GM19455 (cell line): ENCODE results near the gene POP4.

Source experiments
- ATAC-seq: cut with Tn5 transposase; IDR thresholded peaks from one replicate; pipeline ENCODE4 v1.9.1; 2021; ENCODE audit not compliant: unreplicated experiment

The POP4 gene

DNA sequence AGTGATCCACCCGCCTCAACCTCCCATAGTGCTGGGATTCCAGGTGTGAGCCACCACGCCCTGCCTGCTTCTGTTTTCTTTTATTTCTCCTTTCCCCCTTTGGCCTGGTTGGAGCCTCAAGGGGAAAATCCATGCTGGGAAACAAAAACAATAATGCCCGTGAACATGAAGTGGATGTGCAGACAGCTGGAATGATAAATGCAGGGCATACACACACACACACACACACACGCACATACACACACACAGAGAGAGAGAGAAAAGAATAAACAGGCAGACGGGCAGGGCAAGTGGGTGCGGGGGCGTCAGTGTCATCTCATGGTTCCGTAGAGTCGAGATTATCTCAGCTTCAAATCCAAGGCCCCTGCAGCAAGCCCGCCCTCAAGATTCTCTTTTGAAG lies 54.8 kb downstream of the POP4 start:
- no peak for ATAC-seq

DNA sequence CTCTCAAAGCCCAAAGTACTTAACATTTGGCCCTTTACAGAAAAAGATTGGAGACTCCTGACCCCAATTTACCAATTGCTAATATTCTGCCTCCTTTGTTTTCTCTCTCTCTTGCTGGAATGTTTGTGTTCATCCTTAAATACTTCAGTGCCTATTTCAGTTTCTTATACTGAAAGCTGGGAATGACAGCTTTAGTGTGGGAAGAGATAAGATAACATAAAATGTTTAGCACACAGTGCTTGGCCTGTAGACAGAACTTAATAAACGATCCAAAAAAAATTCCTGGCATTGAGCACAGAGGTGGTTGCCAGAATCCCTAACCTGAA lies 56.2 kb downstream of the POP4 start:
- ATAC-seq: no peak

DNA sequence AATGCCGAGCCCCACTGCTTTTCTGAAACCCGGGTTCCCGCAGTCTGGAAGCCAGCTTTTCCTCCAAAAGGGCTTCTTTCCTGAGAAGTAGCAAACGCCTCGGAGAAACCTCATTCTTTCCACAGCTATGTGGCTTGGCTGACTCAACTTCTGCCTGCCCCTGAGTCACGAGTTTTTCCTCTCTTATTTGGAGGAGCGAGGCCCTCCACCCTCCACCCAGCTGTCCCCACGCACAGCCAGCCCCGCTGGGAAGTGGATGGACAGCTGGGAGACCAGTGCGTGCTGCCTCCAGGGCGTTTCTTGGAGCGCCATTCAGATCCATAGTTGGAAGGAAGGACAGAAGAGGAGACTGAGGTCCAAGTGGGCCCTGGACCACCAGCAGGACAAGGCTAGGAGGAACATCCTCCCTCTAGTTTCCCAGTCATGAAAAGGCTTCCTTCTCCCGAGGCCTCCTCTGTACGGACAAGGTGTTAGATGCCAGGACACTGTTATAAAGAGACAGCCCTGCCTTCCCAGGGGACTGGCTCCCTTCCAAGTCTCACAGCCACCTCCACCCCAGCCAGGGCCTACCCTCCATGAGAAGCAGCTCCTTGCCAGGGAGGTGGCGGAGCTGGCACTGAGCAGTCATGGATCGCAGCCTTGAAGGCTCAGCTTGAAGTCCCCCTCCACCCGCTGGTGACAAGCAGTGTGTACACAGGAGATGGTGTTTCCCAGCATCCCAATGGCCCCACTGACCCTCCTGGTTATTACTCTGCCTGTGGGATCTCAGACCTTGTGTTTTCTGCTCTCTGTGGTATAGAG lies 56.7 kb downstream of the POP4 start:
- ATAC-seq: no peak

DNA sequence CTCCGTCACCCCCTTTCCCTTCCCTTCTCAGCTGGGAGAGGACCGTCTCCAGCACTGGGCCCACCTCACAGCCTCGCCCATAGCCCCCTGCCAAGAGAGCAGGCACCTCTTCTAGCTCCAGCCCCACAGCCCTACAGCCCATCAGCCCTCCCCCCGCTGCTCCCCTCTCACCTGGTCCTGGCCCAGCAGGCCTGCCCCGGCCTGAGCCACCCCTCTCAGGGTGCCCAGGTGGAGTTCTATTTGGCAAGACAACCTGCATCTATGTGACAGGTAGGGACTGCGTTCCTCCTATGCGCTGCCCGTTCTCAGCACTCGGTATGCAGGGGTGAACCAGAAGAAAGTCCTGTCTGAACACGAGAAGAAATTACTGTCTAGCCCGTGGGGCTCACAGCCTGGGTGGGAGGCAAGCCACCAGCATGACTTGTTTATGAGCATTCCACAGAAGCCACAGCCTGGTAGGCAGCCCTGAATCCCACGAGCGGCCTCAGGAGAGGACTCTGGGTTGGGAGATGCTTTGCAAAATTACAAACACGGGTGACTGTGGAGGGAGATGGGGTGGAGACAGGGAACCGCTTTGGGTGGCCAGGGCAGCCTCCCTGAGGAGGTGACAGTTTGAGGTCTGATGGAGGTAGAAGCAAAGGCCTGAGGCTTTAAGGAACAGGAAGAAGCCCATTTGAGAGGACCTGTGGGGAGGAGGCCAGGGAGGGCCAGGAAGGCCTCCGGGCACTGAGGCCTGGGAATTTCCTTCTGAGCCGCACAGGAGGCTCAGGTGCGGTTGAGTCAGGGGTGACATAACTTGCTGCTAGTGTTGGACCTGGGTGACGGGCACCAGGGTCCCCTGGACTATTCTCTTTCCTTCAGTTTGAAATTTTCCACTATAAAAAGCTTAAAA lies 58.0 kb downstream of the POP4 start:
- no peak for ATAC-seq

DNA sequence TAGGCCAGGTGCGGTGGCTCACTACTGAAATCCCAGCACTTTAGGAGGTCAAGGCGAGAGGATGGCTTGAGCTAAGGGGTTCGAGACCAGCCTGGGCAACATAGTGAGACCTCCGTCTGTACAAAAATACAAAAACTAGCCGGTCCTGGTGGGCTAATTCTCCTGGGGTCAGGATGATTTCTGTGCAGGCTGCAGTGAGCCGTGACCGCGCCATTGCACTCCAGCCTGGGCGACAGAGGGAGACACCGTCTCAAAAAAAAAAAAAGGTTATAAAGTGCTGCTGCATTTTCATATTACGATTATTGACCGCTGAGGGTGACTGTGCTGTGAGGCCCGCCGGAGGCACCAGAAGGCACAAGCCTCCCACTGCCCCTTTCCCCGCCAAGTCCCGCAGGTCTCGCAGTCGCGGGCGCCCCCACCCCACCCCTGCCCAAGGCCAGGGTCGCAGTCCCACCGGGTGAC lies 58.7 kb downstream of the POP4 start:
- ATAC-seq: peak; percentile 28

DNA sequence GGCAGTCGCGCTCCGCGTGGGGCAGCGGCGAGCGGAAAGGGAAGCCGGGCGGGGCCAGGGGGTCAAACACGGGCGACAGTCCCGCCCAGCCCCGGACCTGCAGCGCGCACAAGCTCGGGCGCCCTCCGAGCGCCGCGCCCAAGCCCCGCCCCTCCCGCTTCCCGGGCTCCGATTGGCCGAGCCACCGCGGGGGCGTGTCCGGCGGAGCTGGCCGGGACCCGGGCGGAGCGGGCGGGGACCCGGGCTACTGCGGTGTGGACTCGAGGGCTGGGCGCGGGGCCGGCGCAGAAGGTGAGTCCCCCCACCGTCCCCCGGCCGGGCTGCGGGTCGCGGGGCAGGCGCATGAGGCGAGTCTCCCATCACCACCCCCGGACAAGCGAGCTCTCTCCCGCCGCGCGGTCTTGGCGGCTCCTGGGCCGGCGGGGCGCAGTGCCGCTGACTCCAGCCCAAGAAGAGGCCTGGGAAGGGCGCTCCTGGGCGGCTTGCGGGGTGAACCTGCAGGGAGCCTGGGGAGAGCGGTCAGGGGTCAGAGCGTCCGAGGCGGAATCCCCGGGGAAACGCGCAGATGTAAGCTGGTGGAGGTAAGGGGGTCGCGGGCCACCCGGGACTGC lies 59.2 kb downstream of the POP4 start, which contains the start of gene PLEKHF1:
TSS of gene PLEKHF1 (plus strand) at position 247 of the 611 bp plus-strand sequence. CDS start 8,379 bp downstream, outside the sequence.
- peak; percentile 78 for ATAC-seq

DNA sequence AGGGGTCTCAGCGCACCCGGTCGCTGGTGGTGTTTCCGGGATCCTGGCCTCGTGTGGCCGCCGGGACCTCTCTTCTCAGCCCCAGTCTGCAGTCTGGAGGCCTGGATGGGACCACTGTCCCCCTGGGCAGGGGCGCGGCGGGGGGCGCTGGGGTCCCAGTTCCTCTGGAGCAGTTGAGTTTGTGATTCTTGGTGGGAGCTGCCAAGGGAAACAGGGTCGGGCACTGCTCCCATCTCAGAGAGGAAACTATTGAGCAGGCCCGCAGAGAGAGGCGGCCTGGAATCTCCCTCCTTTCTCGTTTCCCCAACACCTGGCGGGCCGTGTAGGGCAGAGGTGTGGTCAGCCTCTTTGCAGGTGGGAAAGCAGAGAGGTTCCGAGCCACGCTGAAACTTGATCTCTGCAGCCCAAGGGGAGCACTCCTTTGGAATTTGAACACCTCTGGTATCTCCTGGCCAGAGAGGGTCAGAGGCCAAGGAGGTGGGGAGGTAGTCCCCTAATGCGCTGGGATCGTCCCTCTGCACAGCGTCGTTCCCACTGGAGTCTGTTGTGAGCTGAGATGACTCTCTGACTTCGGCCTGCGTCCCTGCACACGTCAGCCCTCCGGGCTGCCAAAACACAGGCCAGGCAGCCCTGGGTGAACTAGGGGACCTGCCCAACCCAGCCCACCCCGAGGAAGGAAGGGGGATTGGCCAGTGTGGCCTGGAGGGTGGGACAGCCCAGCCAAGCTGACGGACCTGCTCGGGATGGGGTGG lies 59.9 kb downstream of the POP4 start:
- ATAC-seq: peak; percentile 7
